SK-N-SH treated with all-trans-retinoic acid at 6 μM for 48 hours (cell line): ENCODE results near the gene TAF13.

Experiments
- ARNTL ChIP-seq: fragments of 450-650 bp; formaldehyde crosslinking; IDR thresholded peaks from 2 replicates; pipeline ENCODE4 v1.5.0; 2020; ENCODE audit warnings: low read depth, mild to moderate bottlenecking, moderate library complexity, borderline replicate concordance
- GLIS3 ChIP-seq: fragments of 250-450 bp; sonication (Bioruptor Pico); IDR thresholded peaks from 2 replicates; pipeline ENCODE4 v1.5.0; 2020; ENCODE audit warnings: mild to moderate bottlenecking, moderate library complexity

DNA sequence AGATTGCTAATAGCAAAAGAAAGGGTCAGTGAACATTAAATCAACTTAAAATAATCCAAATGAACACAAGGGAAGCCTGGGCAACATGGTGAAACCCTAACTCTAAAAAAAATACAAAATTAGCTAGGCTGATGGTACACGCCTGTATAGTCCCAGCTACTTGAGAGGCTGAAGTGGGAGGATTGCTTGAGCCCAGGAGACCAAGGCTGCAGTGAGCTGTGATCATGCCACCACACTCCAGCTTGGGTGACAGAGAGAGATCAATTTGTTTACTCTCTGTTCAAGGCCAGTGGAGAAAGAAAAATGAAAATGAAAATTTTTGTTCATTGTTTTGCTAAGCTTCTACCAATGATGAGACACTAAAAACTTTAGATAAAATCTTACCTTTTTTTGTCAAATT is 58.7 kb downstream of the TAF13 start:
- TF ChIP-seq ARNTL (no peak), GLIS3 (CRISPR knock-in tag) (no peak)
